Astrocyte of the hippocampus (primary cell): ENCODE results near the gene LDHAL6B.

Experiments used
- DNase-seq: peaks from one replicate; pipeline ENCODE4 v3.0.0; 2011; ENCODE audit warnings: low read depth, low spot score

LDHAL6B gene

DNA sequence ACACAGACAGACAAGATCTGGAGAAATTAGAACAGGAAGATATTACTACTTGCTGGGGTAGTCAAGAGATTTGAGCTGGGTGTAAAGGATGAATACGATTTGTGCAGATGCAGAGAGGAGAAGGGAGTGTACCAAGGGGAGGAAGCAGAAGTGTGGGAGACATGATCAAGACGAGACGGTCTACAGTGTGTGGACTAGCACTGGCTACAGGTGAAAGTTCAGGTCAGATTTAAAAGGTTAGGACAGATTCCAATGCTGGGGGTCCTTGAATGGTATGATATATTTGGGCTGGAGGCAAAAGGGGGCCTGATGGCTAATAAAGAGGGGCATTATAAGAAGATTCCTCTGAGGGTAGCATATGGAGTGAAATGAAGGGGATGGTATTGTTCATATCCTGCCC lies 12.1 kb downstream of the LDHAL6B start:
- DNase-seq = no peak

DNA sequence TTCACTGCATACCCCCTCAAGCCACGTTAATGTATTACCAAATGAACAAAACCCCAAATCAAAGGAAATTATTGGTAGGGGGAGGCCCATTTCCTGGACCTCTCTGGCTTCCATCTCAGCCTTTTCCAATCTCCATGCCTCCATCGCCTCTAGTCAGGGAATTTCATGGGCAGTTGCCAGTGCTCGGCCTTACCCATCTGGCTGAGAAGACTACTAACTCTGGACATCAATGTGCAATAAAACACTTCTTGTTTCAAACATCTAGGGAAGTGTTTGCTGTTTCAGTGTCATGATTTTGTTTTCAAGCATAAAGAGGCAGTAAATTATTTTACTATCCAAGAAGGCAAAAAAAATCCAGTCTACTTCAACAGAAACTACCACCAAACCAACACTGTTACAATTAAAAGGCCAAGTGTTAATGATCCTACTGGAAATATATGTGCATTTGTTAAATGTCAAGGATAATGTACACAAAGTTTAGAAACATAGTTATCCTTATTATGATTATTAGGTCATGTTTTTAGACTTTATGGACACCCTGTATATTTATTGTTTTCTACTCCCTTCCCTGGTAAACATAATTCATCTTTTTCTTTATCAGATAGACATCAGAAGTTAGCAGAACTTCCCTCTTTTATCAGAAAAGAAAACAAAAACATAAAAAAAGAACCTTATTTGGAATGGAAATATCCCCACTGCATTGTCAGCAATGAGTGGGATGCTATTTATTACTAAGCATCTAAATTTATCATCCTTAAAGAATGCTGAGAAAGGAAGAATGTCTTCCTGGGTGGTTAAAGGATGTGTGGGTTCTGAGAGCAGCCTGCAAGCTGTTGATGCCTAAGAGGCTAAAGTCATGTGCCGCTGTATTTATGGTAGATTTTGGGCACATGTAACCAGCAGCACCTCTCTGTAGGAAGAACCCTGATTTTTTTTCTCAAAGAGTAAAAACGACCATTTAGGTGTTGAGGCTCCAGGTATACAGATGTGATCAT lies 15.2 kb downstream of the LDHAL6B start:
- DNase-seq = peak; percentile 76

DNA sequence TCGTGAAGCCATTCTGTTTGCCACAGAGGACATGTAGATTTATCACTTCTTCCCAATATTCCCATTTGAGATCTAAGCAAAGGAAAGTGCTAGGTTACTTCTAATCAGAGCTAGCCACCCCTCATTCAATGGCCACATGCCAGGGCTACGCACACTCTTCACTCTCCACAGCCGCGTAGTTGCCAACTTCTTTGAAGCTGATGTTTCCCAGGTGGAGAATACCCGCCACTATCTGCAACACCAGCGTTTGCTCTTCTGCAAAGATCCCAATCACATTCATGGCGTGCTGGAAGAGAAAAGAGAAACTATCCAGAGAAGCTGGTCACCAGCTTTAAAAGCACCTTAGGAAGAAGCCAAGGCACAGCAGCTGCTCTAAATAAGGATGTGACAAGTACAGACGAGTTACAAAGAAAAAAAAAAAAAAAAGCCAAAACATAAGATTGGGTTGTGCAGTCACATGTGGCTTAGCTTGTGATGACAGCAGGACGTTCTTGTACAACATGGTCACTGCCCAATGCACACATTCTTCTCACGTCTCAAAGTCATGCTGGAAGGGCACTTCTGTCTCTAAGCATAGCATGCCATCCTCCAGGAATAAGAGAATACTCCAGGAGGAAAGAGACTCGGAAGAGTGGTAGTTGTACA lies 16.4 kb downstream of the LDHAL6B start:
- no peak for DNase-seq

DNA sequence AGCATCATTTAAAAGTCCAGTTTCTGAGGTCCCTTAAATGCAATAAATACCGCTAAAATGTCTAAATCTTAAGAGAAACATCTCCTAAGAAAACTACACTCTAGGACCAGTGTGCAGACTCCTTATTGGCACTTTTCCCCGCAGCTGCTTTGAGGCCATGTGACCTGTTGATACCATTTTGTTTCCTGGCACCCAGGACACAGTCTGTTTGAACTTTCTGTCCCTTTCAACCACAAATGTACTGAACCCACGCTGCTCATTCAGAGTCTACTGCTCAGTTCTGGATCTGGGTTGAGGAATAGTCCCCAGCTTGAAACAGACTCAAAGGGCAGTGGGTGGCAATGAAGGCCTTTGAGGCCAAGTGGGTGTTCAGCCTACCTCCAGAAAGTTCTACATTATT lies 17.1 kb downstream of the LDHAL6B start:
- no peak for DNase-seq

DNA sequence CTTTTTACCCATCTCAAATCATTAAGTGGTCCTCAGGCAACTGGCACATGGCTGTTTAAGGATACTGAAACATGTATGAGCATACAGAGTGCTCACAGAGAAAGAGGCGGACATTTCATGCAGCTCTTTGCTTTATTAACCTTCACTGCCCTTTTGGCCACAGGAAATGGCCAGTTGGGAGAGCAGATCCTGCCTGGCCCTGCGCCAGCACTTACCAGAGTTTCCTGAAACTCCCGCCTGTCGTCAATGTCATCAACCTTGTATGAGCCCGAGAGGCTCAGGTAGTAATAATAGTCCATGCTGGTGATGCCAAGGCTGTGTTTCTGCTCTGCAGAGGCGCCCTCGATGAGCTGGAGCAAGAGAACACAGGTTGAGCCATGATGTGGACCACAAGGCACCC lies 17.8 kb downstream of the LDHAL6B start:
- DNase-seq = no peak

GRCh38 chr15:59227021-59227420 lies 20.4 kb downstream of the LDHAL6B start:
- no peak for DNase-seq

- no peak for DNase-seq
Measured at GRCh38 chr15:59229015-59229414, 22.4 kb downstream of the LDHAL6B start.

GRCh38 chr15:59229453-59229852 lies 22.8 kb downstream of the LDHAL6B start:
- no peak for DNase-seq

GRCh38 chr15:59230531-59231055 lies 23.9 kb downstream of the LDHAL6B start:
- no peak for DNase-seq

DNA sequence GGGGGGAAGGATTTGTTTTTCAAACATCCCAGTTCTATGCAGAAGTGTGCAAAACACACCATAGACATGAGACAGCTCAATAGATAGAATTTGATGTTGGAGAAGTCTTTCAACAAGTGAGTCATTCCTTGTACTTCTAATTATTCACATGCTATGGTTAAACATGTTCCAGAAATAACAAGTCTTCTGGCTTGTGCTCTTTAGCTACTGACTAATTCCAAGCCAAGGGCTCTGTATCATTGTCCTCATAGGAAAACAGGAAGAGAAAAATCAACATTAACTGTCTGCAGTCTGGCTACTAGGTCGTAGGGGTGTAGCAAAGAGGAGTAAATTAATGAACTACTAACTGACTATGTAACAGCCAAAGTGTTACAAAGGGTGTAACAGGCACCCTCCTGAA lies 25.8 kb downstream of the LDHAL6B start:
- DNase-seq = peak; percentile 88

DNA sequence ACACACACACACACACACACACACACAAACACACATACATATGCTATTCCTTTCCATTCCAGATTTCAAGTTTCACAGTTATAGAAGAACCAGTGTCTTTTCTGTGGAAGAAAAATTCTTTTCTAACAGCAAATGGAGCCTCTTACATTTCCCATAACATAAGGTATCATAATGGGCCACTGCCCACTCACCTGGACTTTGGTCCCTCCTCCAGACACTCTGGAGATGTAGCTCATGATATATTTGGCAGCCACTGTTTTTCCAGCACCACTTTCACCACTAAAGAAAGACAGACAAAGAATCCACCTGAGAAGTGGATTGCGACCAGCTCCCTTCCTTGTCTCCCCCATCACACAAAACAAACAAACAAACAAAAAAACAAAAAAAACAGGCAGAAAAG lies 29.8 kb downstream of the LDHAL6B start:
- DNase-seq = no peak

DNA sequence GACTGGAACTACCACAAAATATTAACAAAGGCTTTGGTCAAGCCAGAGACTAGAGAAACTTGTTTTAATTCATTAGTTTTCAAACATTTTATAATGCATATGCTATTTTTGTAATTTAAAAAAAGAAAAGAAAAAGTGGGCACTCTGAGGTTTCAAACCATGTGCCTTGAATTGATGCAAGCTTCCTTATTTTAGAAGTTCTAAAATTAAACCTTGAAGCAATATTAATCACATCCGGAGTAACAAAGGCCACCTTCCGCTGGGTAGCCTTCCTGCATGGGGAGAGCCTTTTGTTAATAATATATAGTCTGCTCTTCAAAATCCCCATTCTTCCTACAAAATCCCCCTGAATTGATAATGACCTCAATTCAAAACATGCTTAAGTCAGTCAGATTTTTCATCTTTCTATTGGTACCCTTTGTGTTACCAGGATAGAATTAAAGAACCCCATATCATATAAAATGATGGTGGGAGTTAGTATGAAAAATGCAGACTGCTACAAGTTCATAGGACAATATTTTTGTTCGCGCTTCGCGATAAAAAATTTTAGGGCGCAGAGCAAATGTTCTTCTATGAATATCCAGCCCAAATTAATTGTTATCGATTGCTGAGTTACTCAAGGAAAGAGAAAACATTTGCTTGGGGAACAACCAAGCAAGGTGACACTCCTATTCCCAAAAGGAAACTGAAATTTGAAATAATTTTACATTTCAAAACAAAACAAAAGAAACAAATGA lies 30.6 kb downstream of the LDHAL6B start:
- no peak for DNase-seq

GRCh38 chr15:59237924-59238331 lies 31.3 kb downstream of the LDHAL6B start:
- DNase-seq = no peak

- DNase-seq = no peak
Measured at GRCh38 chr15:59240036-59240435, 33.4 kb downstream of the LDHAL6B start.

DNA sequence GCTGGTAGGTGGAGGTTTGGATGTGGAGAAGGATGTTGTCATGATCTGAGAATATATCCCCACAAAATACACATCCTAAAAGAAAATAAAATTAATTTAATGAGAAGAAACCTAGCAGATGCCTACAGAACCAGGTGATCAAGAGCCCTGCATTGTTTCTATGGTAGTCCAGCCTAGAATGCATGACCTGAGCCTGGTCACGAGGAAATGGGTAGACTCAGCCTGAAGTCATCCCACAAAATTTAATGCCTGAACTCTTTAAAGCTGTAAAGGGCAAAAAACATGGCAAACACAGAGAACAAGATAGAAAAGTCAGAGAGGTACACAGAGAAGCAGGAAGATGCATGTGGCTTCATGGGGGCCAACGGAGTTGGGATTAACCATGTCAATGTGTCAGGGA lies 36.0 kb downstream of the LDHAL6B start:
- no peak for DNase-seq

GRCh38 chr15:59243622-59244021 lies 37.0 kb downstream of the LDHAL6B start:
- no peak for DNase-seq

DNA sequence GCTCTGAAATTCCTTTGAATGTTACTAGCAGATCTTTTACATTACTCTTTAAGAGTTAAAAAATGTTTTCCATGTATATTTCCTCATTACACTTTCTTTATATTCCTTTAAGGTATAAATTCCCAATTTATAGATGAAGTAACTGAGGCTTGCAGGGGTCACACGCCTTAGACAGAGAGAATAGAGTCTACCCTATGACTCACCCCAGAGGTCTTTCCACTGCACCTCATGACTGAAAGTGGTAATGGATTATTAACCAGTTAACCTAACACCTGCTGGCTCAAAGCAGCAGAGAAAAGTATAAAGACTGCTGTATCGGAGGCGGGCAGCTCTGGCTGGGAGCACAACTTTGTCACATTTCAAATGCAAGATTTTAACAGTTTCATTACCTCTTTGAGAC lies 37.7 kb downstream of the LDHAL6B start:
- no peak for DNase-seq

DNA sequence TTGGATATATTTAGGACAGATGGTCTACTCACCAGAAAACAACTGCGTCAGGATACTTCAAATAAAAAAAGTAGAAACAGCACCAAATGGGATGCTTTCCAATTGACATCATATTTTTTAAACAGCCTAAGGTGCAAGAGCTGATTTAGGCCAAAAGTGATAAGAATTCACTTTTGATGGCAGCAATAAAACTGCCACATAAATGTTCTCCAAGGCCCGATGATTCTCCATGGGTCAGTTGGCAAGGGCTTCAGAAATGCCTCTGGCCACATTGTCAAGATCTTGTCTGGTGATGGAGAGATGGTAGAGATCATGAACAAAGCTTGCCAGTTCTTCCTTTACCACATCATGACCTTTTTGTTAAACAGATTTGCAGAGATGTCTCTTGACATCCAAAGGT lies 38.9 kb downstream of the LDHAL6B start:
- no peak for DNase-seq

- DNase-seq = peak; percentile 68
Measured at GRCh38 chr15:59247364-59247763, 40.7 kb downstream of the LDHAL6B start.

DNA sequence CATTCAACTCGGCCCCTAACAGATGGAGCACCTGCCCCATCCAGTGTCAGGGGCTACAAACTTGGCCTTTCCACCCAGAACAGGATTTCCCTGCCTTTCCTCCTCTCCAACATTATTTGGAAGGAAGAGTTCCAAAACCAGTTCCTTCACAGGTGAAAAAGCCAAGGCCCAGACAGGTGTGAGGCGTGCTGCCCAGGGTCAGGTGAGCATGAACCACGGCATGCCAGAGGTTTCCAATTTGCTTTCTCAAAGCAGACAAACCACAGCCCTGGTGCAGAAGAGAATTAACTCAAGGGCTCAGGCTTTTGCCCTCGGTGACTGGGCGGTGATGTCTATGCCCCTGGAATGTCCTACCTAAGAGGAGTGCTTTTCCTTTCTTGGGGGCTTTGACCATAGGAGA lies 43.2 kb downstream of the LDHAL6B start:
- no peak for DNase-seq

- DNase-seq = no peak
Measured at GRCh38 chr15:59250249-59250648, 43.6 kb downstream of the LDHAL6B start.
